ENCODE data around the gene WEE2.

- TF ChIP-seq CTCF (IDR thresholded peaks at IDR 0.05) (no peak), POLR2A (IDR thresholded peaks at IDR 0.05) (no peak), POLR2AphosphoS5 (IDR thresholded peaks at IDR 0.05; ENCODE audit: insufficient read depth in 1 of 2, low read depth in 1 of 2) (no peak)
Observed at GRCh38 chr7:141701489-141702046, 6.6 kb upstream of the WEE2 start.
